ENCODE measurements around the gene ACAA2.
"Not testable (repeated sequence)": the region's sequence is repeated elsewhere in the genome, so short reads cannot be mapped to it uniquely, and the experiment has no call there.

ACAA2 gene

GRCh38 chr18:49811151-49811938 is 2.0 kb downstream of the ACAA2 start:
- no peak for DNase-seq (ENCODE audit: low read depth in 2 of 2)

- not testable (repeated sequence) for DNase-seq (ENCODE audit: low read depth in 2 of 2)
Measured at GRCh38 chr18:49808553-49809191, 4.7 kb downstream of the ACAA2 start.

- DNase-seq (ENCODE audit: low read depth in 2 of 2): no peak
Measured at GRCh38 chr18:49804096-49804495, 9.2 kb downstream of the ACAA2 start.

- no peak for DNase-seq (ENCODE audit: low read depth in 2 of 2)
Measured at GRCh38 chr18:49802623-49803022, 10.7 kb downstream of the ACAA2 start.

GRCh38 chr18:49800491-49800890 is 12.8 kb downstream of the ACAA2 start:
- not testable (repeated sequence) for DNase-seq (ENCODE audit: low read depth in 2 of 2)

GRCh38 chr18:49799806-49800205 is 13.5 kb downstream of the ACAA2 start:
- DNase-seq (ENCODE audit: low read depth in 2 of 2): not testable (repeated sequence)

- DNase-seq (ENCODE audit: low read depth in 2 of 2): no peak
Measured at GRCh38 chr18:49798001-49798400, 15.3 kb downstream of the ACAA2 start.

GRCh38 chr18:49795612-49796552 is 17.5 kb downstream of the ACAA2 start:
- DNase-seq (ENCODE audit: low read depth in 2 of 2): no peak

- no peak for DNase-seq (ENCODE audit: low read depth in 2 of 2)
Measured at GRCh38 chr18:49794743-49795142, 18.6 kb downstream of the ACAA2 start.

GRCh38 chr18:49789560-49790134 is 23.7 kb downstream of the ACAA2 start:
- DNase-seq (ENCODE audit: low read depth in 2 of 2): not testable (repeated sequence)

- DNase-seq (ENCODE audit: low read depth in 2 of 2): no peak
Measured at GRCh38 chr18:49788327-49788898, 24.9 kb downstream of the ACAA2 start.

GRCh38 chr18:49786019-49786720 is 27.2 kb downstream of the ACAA2 start:
- no peak for DNase-seq (ENCODE audit: low read depth in 2 of 2)

- no peak for DNase-seq (ENCODE audit: low read depth in 2 of 2)
Measured at GRCh38 chr18:49784427-49785185, 28.7 kb downstream of the ACAA2 start.

- not testable (repeated sequence) for DNase-seq (ENCODE audit: low read depth in 2 of 2)
Measured at GRCh38 chr18:49783631-49784030, 29.7 kb downstream of the ACAA2 start.

GRCh38 chr18:49778826-49779465 is 34.4 kb downstream of the ACAA2 start:
- DNase-seq (ENCODE audit: low read depth in 2 of 2): no peak

GRCh38 chr18:49769047-49769728 is 44.1 kb downstream of the ACAA2 start:
- no peak for DNase-seq (ENCODE audit: low read depth in 2 of 2)

GRCh38 chr18:49768051-49768391 is 45.3 kb downstream of the ACAA2 start:
- no peak for DNase-seq (ENCODE audit: low read depth in 2 of 2)

GRCh38 chr18:49767111-49768050 is 46.0 kb downstream of the ACAA2 start:
- no peak for DNase-seq (ENCODE audit: low read depth in 2 of 2)
